ENCODE results near the gene MLLT3.

The MLLT3 gene

GRCh38 chr9:20335668-20336332 is 286.5 kb downstream of the MLLT3 start:
- H3K27ac ChIP-seq (ENCODE audit: low read length) = no peak overlapping the region
- no peaks in the 10 kb centered on the region for H4K20me1 ChIP-seq (ENCODE audit: insufficient read depth, low read length)
- H3K4me2 ChIP-seq (ENCODE audit: low read depth, low read length) = no peak overlapping the region
- H3K4me1 ChIP-seq (ENCODE audit: low read length) = no peaks in the 10 kb centered on the region
- H2AFZ ChIP-seq (ENCODE audit: low read length) = no peak overlapping the region
- no peaks in the 10 kb centered on the region for H3K9me2 ChIP-seq (replicated peaks; ENCODE audit: insufficient read depth, low read length)
- no peaks in the 10 kb centered on the region for H3K79me2 ChIP-seq (ENCODE audit: low read length)
- no peak for DNase-seq
- H3K9ac ChIP-seq (ENCODE audit: low read length) = no peak overlapping the region
- H3K4me3 ChIP-seq (ENCODE audit: low read length) = no peak overlapping the region
- TF ChIP-seq CTCF (IDR thresholded peaks at IDR 0.05; ENCODE audit: low read length) (no peak), EZH2 (optimal IDR thresholded peaks at IDR 0.05; ENCODE audit: low read depth, low read length) (no peak), EZH2phosphoT487 (IDR thresholded peaks at IDR 0.05; ENCODE audit: low read length) (no peak)
- no peaks in the 10 kb centered on the region for H3F3A ChIP-seq (ENCODE audit: insufficient read depth, low read length)
- no peaks in the 10 kb centered on the region for H3K27me3 ChIP-seq (replicated peaks; ENCODE audit: insufficient read depth, low read length)
- no peaks in the 10 kb centered on the region for H3K36me3 ChIP-seq (replicated peaks; ENCODE audit: insufficient read depth, low read length)
- H3K9me3 ChIP-seq (replicated peaks; ENCODE audit: insufficient read depth, low read length) = no peaks in the 10 kb centered on the region

GRCh38 chr9:20333991-20334390 is 288.3 kb downstream of the MLLT3 start:
- Histone ChIP-seq H3K9me3 (replicated peaks; ENCODE audit: insufficient read depth, low read length) (no peaks in the 10 kb centered on the region), H3K79me2 (ENCODE audit: low read length) (no peaks in the 10 kb centered on the region), H4K20me1 (ENCODE audit: insufficient read depth, low read length) (no peaks in the 10 kb centered on the region), H3K4me3 (ENCODE audit: low read length) (no peak overlapping the region), H3K27me3 (replicated peaks; ENCODE audit: insufficient read depth, low read length) (no peaks in the 10 kb centered on the region), H2AFZ (ENCODE audit: low read length) (no peak overlapping the region), H3K4me2 (ENCODE audit: low read depth, low read length) (no peak overlapping the region), H3K27ac (ENCODE audit: low read length) (no peak overlapping the region), H3F3A (ENCODE audit: insufficient read depth, low read length) (no peaks in the 10 kb centered on the region), H3K9ac (ENCODE audit: low read length) (no peak overlapping the region), H3K4me1 (ENCODE audit: low read length) (no peaks in the 10 kb centered on the region), H3K36me3 (replicated peaks; ENCODE audit: insufficient read depth, low read length) (no peaks in the 10 kb centered on the region), H3K9me2 (replicated peaks; ENCODE audit: insufficient read depth, low read length) (no peaks in the 10 kb centered on the region)
- TF ChIP-seq CTCF (IDR thresholded peaks at IDR 0.05; ENCODE audit: low read length) (no peak), EZH2phosphoT487 (IDR thresholded peaks at IDR 0.05; ENCODE audit: low read length) (no peak), EZH2 (optimal IDR thresholded peaks at IDR 0.05; ENCODE audit: low read depth, low read length) (no peak)
- no peak for DNase-seq

- no peak for TF ChIP-seq CTCF (IDR thresholded peaks at IDR 0.05; ENCODE audit: low read length)
- TF ChIP-seq EZH2 (optimal IDR thresholded peaks at IDR 0.05; ENCODE audit: low read depth, low read length) = no peak
- TF ChIP-seq EZH2phosphoT487 (IDR thresholded peaks at IDR 0.05; ENCODE audit: low read length) = no peak
- Histone ChIP-seq H3K36me3 (replicated peaks; ENCODE audit: insufficient read depth, low read length) (no peaks in the 10 kb centered on the region), H4K20me1 (ENCODE audit: insufficient read depth, low read length) (no peaks in the 10 kb centered on the region), H3K27me3 (replicated peaks; ENCODE audit: insufficient read depth, low read length) (no peaks in the 10 kb centered on the region), H3K4me1 (ENCODE audit: low read length) (no peaks in the 10 kb centered on the region), H3K79me2 (ENCODE audit: low read length) (no peaks in the 10 kb centered on the region), H2AFZ (ENCODE audit: low read length) (no peak overlapping the region), H3K9ac (ENCODE audit: low read length) (no peak overlapping the region), H3K4me3 (ENCODE audit: low read length) (no peak overlapping the region), H3K9me3 (replicated peaks; ENCODE audit: insufficient read depth, low read length) (no peaks in the 10 kb centered on the region), H3K4me2 (ENCODE audit: low read depth, low read length) (no peak overlapping the region), H3K27ac (ENCODE audit: low read length) (no peak overlapping the region), H3K9me2 (replicated peaks; ENCODE audit: insufficient read depth, low read length) (no peaks in the 10 kb centered on the region), H3F3A (ENCODE audit: insufficient read depth, low read length) (no peaks in the 10 kb centered on the region)
- DNase-seq = no peak
Observed at GRCh38 chr9:20331095-20331685, 291.1 kb downstream of the MLLT3 start.

All from MM.1S (cell line).